Skeletal muscle satellite cell (primary cell): ENCODE results near the gene TENM4. TPM values are rescaled to one million over a fixed set of nuclear protein-coding genes. Genes with fewer than 3 reads are reported as not detected.

ENCODE experiments used
- H3K27me3 ChIP-seq: 2 replicates; pipeline ENCODE4 v1.7.0; 2013; ENCODE audit warnings: low read length; ENCODE audit not compliant: control insufficient read depth, insufficient read depth
- H3K36me3 ChIP-seq: 2 replicates; pipeline ENCODE4 v1.7.0; 2013; ENCODE audit warnings: mild to moderate bottlenecking, control low read depth, low read length; ENCODE audit not compliant: insufficient read depth
- H3K4me1 ChIP-seq: 2 replicates; pipeline ENCODE4 v1.7.0; 2013; ENCODE audit warnings: low read length; ENCODE audit not compliant: control insufficient read depth, insufficient read depth
- H3K4me2 ChIP-seq: 2 replicates; pipeline ENCODE4 v1.7.0; 2013; ENCODE audit warnings: mild to moderate bottlenecking, low read length
- H3K4me3 ChIP-seq: 2 replicates; pipeline ENCODE4 v1.7.0; 2013; ENCODE audit warnings: low read length
- H3K9ac ChIP-seq: 2 replicates; pipeline ENCODE4 v1.7.0; 2013; ENCODE audit warnings: mild to moderate bottlenecking, low read depth, low read length, moderate library complexity
- H3K9me3 ChIP-seq: replicated peaks from 2 replicates; pipeline ENCODE4 v1.7.0; 2013; ENCODE audit warnings: mild to moderate bottlenecking, control low read depth, low read length
- total RNA-seq: library from RNA; depleted of rRNA; stranded (reverse); fragments of >200 nt; gene quantifications from 2 replicates; pipeline ENCODE4 v1.2.3, GENCODE V29; 2012; rRNA removed

The TENM4 gene
- total RNA-seq: 5.6 and 15.7 TPM in 2 replicates

DNA sequence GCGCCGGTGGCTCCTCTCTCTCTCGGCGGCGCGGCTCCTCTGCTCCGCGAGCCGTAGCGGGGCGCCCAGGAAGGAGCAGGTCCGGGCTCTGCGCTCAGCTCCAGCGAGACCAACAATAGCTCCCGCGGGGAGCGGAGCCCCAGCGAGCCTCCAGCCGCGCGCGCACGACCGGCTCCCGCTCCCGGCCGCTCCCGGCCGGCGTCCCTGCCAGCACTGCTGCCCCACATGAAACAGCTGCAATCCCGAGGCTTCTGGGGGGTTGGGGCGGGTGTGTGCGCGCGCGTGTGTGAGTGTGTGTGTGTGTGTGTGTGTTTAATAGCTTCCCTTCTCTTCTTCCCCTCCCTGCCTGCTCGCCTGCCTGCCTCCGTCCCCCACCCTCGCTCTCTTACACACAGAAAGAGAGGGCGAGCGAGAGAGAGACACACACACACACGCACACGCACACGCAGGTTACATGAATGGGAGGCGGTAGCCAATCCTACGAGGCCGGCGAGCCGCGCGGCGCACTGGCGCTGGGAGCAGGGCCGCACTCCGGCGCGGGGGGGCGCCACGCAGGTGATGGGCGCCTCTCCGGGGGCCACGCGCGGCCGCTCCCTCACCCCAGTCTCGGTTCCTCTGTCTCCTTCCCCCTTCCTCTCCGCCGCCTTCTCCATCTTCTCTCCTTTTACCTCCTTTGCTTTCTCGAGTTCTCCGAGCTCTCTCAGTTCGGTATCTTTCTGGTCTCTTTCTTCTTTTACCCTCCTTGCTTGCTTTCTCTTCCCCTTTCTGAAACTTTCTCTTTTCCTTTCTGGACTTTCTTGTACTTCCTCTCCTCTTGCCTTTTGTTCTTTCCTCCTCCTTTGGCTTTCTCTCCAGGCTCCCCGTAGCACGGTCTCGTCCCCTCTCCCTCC is at the start of gene TENM4:
TENM4 (minus strand) TSS at position 460 of the 890 bp plus-strand sequence. CDS start 371,086 bp downstream, outside the sequence.
- Histone ChIP-seq H3K4me3 (peak within 1 kb of the TSS; percentile 74), H3K27me3 (peaks cover 18% of the 10 kb centered on the region), H3K9ac (peak within 1 kb of the TSS; percentile 49), H3K36me3 (no peaks in the 10 kb centered on the region), H3K4me1 (peaks cover 36% of the 10 kb centered on the region), H3K4me2 (peak within 1 kb of the TSS; percentile 97), H3K9me3 (no peaks in the 10 kb centered on the region)

DNA sequence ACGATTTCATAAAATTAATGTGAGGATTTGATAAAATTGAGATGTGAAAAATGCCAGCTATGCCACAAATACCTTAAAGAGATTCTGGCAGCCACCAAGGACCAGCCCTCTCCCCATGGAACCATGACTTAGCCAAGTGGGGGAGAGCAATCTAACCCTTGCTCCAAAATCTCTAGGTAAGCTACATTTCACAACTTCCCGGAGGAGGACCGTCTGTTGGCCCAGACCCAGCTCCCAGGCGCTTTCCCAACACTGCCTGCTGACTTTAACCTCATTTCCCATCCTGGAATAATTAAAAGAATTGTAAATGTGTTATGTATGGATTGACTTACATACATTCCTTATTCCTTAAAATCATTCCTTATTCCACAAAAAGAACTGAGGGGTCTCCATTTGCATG is 47.5 kb upstream of the TENM4 start:
- no peak overlapping the region for H3K4me2 ChIP-seq
- H3K4me3 ChIP-seq: no peak overlapping the region
- H3K36me3 ChIP-seq: no peaks in the 10 kb centered on the region
- no peaks in the 10 kb centered on the region for H3K4me1 ChIP-seq
- H3K9me3 ChIP-seq: no peaks in the 10 kb centered on the region
- no peak overlapping the region for H3K9ac ChIP-seq
- peaks cover 13% of the 10 kb centered on the region for H3K27me3 ChIP-seq

DNA sequence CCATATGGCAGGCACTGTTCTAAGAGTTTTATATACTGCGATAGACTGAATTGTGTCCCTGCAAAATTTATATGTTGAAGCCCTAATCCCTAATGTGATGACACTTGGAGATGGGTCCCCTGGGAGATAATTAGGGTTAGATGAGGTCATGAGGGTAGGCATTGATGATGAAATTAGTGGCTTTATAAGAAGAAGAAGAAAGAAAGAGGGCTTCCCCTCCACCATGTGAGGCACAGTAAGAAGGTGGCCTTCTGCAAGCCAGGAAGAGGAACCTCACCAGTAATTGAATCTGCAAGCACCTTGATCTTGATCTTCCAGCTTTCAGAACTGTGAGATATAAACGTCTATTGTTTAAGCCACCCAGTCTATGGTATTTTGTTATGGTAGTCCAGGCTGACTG is 46.6 kb upstream of the TENM4 start:
- H3K4me3 ChIP-seq: no peak overlapping the region
- H3K4me1 ChIP-seq: no peaks in the 10 kb centered on the region
- no peak overlapping the region for H3K4me2 ChIP-seq
- H3K36me3 ChIP-seq: no peaks in the 10 kb centered on the region
- H3K9me3 ChIP-seq: no peaks in the 10 kb centered on the region
- H3K9ac ChIP-seq: no peak overlapping the region
- peaks cover 13% of the 10 kb centered on the region for H3K27me3 ChIP-seq

DNA sequence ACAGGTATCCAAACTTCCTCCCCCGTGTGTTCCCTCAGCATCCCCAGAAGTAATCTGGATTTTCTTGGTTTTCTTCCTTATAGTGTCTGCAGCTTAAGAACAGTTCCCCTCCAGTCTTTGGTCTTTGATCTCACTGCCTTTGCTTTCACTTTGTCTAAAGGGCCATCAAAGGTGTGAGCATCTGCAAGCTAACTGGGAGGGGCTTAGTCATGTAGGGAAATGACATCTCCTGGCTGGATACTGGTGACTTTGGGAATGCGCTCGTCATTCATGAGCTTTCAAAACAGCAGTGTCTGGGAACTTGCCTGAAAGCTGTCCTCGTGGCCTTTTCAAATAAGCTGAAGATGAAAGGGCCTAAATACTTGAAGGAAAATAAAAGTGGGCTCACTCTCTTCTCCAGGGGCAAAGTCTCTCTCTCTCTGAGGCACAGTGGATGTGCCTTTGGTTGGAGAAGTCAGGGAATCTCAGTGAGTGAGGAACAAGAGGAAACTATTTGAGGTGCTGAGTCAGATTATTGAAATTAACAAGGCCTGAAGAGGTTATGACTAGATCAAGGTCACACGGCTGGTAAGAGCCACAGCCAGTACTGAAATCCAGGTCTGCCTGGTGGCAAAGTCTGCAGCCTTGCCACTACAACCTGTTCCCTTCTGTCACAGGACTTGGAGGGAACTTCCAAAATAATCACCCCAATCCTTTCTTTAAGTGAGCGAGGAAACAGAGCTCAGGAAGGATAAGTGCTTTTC is 45.6 kb upstream of the TENM4 start:
- Histone ChIP-seq H3K4me3 (no peak overlapping the region), H3K4me2 (no peak overlapping the region)

DNA sequence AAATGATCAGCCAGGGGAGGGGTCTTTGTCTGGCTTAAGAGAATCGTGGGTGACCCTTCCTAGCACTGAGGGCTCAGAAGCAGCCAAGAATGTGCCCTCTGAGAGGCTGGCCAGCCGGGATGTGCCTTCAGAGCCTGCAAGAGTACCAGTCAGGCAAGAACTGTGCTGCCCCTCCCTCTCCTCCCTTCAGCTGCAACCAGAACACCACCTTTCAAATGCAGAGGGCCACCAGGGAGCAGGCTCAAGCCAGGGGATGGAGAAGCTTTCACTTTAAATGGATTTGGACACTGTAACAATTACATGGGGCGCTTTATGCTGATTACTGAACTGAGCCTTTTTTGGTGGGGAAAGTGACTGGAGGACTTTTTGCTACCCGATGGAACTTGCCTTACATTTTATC is 44.9 kb upstream of the TENM4 start:
- H3K9me3 ChIP-seq: no peaks in the 10 kb centered on the region
- peaks cover 10% of the 10 kb centered on the region for H3K27me3 ChIP-seq
- no peak overlapping the region for H3K9ac ChIP-seq
- H3K4me2 ChIP-seq: no peak overlapping the region
- H3K4me1 ChIP-seq: no peaks in the 10 kb centered on the region
- H3K4me3 ChIP-seq: no peak overlapping the region
- no peaks in the 10 kb centered on the region for H3K36me3 ChIP-seq

More for the DNA sequence above, 45.6 kb upstream of the TENM4 start:
- H3K36me3 ChIP-seq: no peaks in the 10 kb centered on the region
- peaks cover 13% of the 10 kb centered on the region for H3K27me3 ChIP-seq
- no peaks in the 10 kb centered on the region for H3K4me1 ChIP-seq
- H3K9ac ChIP-seq: no peak overlapping the region
- no peaks in the 10 kb centered on the region for H3K9me3 ChIP-seq

DNA sequence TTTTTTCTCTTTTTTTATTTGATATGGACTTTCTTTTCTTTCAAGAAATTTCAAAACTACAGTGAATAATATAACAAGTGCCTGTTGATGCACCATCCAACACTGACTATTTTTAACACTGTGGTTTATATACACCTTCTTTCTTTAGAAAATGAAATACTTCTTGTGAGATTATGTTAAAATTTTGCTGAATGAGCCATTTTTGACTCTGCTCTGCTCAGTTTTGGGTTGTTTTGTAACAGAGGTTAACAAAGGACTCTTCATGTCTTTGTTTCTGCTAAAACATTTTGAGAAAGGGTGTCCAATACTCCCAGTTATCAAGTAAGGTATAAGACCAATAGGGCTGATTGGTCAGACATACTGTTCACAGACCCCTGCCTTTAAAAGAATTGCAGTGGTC is 44.0 kb upstream of the TENM4 start:
- H3K4me3 ChIP-seq: no peak overlapping the region
- H3K36me3 ChIP-seq: no peaks in the 10 kb centered on the region
- no peaks in the 10 kb centered on the region for H3K4me1 ChIP-seq
- no peaks in the 10 kb centered on the region for H3K9me3 ChIP-seq
- H3K4me2 ChIP-seq: no peak overlapping the region
- peaks cover 3% of the 10 kb centered on the region for H3K27me3 ChIP-seq
- H3K9ac ChIP-seq: no peak overlapping the region

DNA sequence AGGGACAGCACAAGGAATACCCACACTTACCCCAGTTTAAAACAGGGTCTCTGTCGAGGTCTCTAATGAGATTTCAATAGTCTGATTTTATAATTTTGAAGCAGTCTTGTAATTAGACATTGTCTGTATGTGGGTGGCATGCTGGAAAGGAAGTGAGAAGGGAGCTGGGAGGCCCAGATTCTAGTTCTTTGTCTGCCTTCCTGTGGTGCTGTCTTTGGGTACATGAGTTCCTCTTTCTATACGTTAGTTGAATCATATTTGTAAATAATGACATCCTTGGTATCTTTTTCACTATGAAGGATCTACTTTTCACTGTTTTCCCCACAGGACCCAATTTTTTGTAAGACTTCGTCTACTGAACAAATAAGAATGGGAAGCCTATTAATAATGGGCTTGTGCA is 42.0 kb upstream of the TENM4 start:
- H3K9me3 ChIP-seq: no peaks in the 10 kb centered on the region
- H3K27me3 ChIP-seq: no peaks in the 10 kb centered on the region
- no peaks in the 10 kb centered on the region for H3K4me1 ChIP-seq

DNA sequence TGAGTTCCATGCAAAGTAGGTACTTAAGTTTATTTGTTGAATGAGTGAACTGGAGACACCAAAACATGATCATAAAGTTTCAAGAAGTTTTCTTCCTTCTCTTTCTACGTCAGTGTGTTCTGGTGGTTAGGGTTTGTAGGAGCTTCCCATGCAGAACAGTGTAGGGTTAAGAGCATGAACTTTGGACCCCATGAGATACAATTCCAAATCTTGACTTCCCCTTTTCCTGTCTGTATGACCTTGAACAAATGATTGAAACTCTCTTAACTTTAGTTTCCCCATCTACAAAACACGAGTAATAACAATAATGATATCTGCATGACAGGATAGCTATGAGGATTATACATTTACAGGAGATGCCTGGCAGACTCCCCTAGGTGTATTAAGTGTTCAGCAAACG is 41.0 kb upstream of the TENM4 start:
- H3K4me2 ChIP-seq: no peak overlapping the region
- H3K9me3 ChIP-seq: no peaks in the 10 kb centered on the region
- no peaks in the 10 kb centered on the region for H3K4me1 ChIP-seq
- H3K4me3 ChIP-seq: no peak overlapping the region
- H3K9ac ChIP-seq: no peak overlapping the region
- no peaks in the 10 kb centered on the region for H3K36me3 ChIP-seq
- H3K27me3 ChIP-seq: no peaks in the 10 kb centered on the region

More for the DNA sequence above, 42.0 kb upstream of the TENM4 start:
- H3K4me2 ChIP-seq: no peak overlapping the region
- no peaks in the 10 kb centered on the region for H3K36me3 ChIP-seq
- no peak overlapping the region for H3K9ac ChIP-seq
- H3K4me3 ChIP-seq: no peak overlapping the region

DNA sequence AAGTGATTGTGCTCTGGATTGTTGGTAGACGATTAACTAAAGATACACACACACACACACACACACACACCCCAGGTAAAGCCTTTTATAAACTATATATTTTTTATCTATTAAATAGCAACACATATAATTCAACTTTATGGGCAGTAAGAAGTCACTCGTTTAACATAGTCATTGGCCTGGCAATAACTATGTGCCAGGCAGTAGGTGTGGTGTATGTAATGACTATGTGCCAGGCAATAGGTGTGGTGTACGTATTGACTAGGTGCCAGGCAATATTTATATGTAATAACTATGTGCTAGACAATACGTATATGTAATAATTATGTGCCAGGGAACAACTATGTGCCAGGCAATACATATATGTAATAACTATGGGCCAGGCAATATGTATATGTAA is 40.0 kb upstream of the TENM4 start:
- Histone ChIP-seq H3K4me3 (no peak overlapping the region), H3K27me3 (no peaks in the 10 kb centered on the region), H3K9ac (no peak overlapping the region), H3K4me2 (no peak overlapping the region), H3K36me3 (no peaks in the 10 kb centered on the region), H3K9me3 (no peaks in the 10 kb centered on the region), H3K4me1 (no peaks in the 10 kb centered on the region)

DNA sequence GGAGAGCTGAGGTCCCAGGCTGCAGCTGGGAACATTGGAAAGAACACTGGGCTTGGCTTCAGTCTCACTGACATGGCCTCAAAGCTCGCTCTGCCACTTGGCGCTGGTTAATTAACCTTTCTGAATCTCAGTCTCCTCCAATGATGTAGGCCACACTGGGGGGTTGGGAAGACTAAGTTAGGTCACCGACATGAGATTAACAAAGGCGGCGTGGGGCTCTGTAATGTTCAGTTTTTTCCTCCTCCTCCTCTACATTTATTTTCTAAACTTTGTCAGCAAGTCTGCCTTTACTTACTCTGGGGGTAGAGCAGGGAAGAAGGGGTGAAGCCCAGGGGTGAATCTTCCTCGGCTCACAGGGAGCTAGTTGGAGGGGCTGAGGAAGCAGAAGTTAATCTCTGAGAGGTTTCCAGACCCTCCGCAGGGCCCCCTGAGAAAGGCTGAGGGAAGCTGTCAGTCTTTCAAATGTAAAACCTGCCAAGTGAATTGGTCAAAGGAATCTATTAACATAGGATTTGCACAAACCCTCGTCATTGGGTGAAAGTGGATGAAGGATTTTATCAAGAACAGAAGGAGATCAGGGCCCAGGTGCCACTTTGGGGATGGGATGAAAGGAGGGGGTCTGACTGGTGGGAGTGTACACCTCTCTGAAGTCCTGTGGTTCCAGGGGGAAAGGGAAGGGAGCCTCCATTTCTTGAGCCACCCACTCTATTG is 32.1 kb upstream of the TENM4 start:
- H3K36me3 ChIP-seq: no peaks in the 10 kb centered on the region
- no peak overlapping the region for H3K4me2 ChIP-seq
- H3K4me1 ChIP-seq: no peaks in the 10 kb centered on the region
- no peaks in the 10 kb centered on the region for H3K9me3 ChIP-seq
- H3K9ac ChIP-seq: no peak overlapping the region
- no peak overlapping the region for H3K4me3 ChIP-seq
- peaks cover 22% of the 10 kb centered on the region for H3K27me3 ChIP-seq

DNA sequence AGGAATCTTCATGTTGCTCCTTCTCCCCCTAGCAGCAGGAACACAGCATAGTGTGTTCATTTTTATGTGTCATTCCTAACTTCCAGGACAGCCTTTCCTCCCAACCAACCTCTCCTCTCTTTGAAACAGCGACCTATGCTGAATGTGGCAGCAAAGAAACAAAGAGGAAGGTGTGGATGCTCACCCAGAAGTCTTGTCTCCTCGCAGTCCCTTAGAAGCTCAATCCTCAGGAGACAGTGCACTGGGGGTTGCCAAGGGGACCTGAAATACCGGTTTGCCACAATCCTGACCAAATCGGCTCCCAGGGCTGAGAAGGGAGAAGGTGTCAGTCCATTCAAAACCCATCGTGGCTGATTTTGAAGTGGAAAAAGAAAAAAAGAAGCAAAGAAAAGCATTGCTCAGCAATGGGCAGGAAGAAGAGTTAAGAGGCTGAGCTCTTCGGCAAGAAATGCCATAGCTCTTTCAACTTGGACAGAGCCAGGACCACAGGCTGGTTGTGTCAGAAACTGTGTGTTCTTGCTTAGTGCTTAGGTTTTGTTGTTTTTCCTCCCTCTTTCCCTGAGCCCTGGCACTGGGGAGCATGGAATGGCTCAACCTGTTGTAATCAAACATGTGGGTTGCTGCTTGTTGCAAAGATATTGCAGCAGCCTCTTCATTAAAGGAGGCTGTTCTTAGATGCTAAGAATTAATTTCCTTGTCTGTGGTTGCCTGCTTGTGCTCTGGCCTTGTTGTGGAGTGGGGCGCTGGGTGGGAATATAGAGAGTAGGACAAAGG is 30.4 kb upstream of the TENM4 start:
- Histone ChIP-seq H3K4me2 (no peak overlapping the region), H3K27me3 (peaks cover 22% of the 10 kb centered on the region), H3K4me3 (no peak overlapping the region), H3K9me3 (no peaks in the 10 kb centered on the region), H3K4me1 (no peaks in the 10 kb centered on the region), H3K36me3 (no peaks in the 10 kb centered on the region), H3K9ac (no peak overlapping the region)
